T-helper 1 cell treated with Interleukin-12 subunit alpha and Interleukin-12 subunit beta and Interleukin-4 antibody, amounts not matched to agents 30 ng/mL and 1 ng/mL, for 36 hours (primary cell): ENCODE results near the gene ADGRB3. TPM values are rescaled to one million over a fixed set of nuclear protein-coding genes. Genes with fewer than 3 reads are reported as not detected.
"Not testable (repeated sequence)": the region's sequence is repeated elsewhere in the genome, so short reads cannot be mapped to it uniquely, and the experiment has no call there.

Experiments
- intact Hi-C: fragments of 100-400 bp; cut with micrococcal nuclease; formaldehyde crosslinking; loops from one replicate; pipeline ENCODE4 v1.15.1; 2024
- total RNA-seq: library from RNA; stranded (reverse); gene quantifications from 2 replicates; pipeline ENCODE4 v1.2.3, GENCODE V29; 2022

The ADGRB3 gene
- total RNA-seq, 1 donor from 2014 or later, result not detected

- intact Hi-C loops, result no loop called here
Measured at GRCh38 chr6:69408886-69409285, 773.8 kb downstream of the ADGRB3 start.

DNA sequence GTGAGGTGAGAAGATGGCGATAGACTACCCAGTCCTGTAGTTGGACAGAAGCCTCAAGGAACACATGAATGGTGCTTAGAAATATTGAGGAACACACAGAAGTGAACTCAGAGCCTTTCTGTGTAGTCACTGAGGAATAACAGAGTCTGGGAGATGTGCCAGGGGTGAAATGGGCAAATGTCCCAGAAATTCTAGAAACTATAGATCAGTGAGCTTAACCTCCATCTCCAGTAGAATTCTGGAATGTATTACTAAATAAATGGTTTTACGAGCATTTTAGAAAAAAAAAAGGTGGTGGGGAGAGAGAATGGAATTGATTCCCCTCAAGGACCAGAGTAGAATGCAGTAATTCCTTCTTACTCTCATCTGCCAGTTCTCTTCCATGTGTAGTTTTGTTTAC is 781.7 kb downstream of the ADGRB3 start:
- intact Hi-C loops, result no loop called here

GRCh38 chr6:69421269-69421668 is 786.2 kb downstream of the ADGRB3 start:
- intact Hi-C loops, result no loop called here

GRCh38 chr6:69422020-69422419 is 786.9 kb downstream of the ADGRB3 start:
- intact Hi-C loops, result no loop called here

DNA sequence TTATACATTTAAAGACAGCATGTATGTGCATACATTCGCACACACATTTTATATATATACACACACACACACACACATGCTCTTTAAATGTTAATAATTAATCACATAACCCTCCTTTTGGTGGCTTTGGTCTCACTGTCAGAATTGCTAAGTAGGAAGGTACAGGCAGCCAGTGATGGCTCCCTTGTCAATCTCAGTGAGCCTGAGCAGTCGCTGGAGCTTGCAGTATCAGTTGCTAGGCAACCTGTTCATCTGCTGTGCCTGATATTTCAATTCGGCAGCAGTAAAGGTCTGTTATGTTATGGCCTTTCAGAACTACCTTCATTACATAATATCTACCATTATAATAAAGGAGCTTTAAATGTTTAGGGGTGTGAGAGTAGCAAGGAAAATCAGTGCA is 787.4 kb downstream of the ADGRB3 start:
- intact Hi-C loops, result no loop called here

GRCh38 chr6:69423785-69424184 is 788.7 kb downstream of the ADGRB3 start:
- intact Hi-C loops, result no loop called here

DNA sequence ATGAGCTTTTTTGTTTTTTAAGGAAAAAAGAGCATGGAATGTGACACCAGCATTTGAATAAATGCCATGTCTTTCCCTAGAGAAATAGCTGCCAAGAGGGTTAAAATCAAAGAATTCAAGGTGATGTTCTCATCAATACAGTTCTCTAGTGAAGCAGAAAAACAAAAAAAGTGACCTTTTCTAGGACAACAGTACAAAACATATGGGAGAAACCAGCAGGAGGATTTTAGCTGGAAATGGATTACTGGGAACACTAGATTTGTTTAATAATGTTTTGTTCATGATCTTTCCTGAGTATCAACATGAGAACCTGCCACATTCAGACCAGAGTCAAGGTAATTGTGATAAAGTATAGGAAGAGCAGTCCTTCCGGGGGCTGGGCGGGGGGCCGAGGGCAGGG is 789.5 kb downstream of the ADGRB3 start:
- intact Hi-C loops, result no loop called here

GRCh38 chr6:69427882-69428281 is 792.8 kb downstream of the ADGRB3 start:
- intact Hi-C loops, result no loop called here

DNA sequence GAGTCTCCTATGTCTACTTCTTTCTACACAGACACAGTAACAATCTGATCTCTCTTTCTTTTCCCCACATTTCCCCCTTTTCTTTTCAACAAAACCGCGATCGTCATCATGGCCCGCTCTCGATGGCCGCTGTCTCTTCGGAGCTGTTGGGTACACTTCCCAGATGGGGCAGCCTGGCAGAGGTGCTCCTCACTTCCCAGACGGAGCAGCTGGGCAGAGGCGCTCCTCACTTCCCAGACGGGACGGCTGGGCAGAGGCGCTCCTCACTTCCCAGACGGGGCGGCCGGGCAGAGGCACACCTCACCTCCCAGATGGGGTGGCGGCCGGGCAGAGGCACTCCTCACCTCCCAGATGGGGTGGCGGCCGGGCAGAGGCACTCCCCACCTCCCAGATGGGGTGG is 797.1 kb downstream of the ADGRB3 start:
- intact Hi-C loops, result not testable (repeated sequence)

- intact Hi-C loops, result not testable (repeated sequence)
Measured at GRCh38 chr6:69433116-69433515, 798.0 kb downstream of the ADGRB3 start.

- intact Hi-C loops, result no loop called here
Measured at GRCh38 chr6:69438113-69438512, 803.0 kb downstream of the ADGRB3 start.
